ENCODE results near the gene STK31.

The STK31 gene

GRCh38 chr7:23746629-23747028 is 36.6 kb downstream of the STK31 start:
- TF ChIP-seq GATA2 (IDR thresholded peaks at IDR 0.05; ENCODE audit: low read depth, low read length) (no peak), GATA3 (IDR thresholded peaks at IDR 0.05; ENCODE audit: low read depth, low read length) (no peak)

GRCh38 chr7:23751852-23752251 is 41.8 kb downstream of the STK31 start:
- TF ChIP-seq GATA3 (IDR thresholded peaks at IDR 0.05; ENCODE audit: low read depth, low read length) (no peak), GATA2 (IDR thresholded peaks at IDR 0.05; ENCODE audit: low read depth, low read length) (no peak)

- TF ChIP-seq GATA2 (IDR thresholded peaks at IDR 0.05; ENCODE audit: low read depth, low read length), result no peak
- no peak for TF ChIP-seq GATA3 (IDR thresholded peaks at IDR 0.05; ENCODE audit: low read depth, low read length)
Observed at GRCh38 chr7:23759671-23760391, 49.8 kb downstream of the STK31 start.

- TF ChIP-seq GATA2 (IDR thresholded peaks at IDR 0.05; ENCODE audit: low read depth, low read length) (no peak), GATA3 (IDR thresholded peaks at IDR 0.05; ENCODE audit: low read depth, low read length) (no peak)
Observed at GRCh38 chr7:23765943-23766342, 55.9 kb downstream of the STK31 start.

GRCh38 chr7:23767514-23767913 is 57.5 kb downstream of the STK31 start:
- TF ChIP-seq GATA3 (IDR thresholded peaks at IDR 0.05; ENCODE audit: low read depth, low read length) (no peak), GATA2 (IDR thresholded peaks at IDR 0.05; ENCODE audit: low read depth, low read length) (no peak)

- TF ChIP-seq GATA3 (IDR thresholded peaks at IDR 0.05; ENCODE audit: low read depth, low read length), result no peak
- no peak for TF ChIP-seq GATA2 (IDR thresholded peaks at IDR 0.05; ENCODE audit: low read depth, low read length)
Observed at GRCh38 chr7:23768022-23768421, 58.0 kb downstream of the STK31 start.

GRCh38 chr7:23783115-23783514 is 73.1 kb downstream of the STK31 start:
- TF ChIP-seq GATA2 (IDR thresholded peaks at IDR 0.05; ENCODE audit: low read depth, low read length), result no peak
- no peak for TF ChIP-seq GATA3 (IDR thresholded peaks at IDR 0.05; ENCODE audit: low read depth, low read length)

- TF ChIP-seq GATA3 (IDR thresholded peaks at IDR 0.05; ENCODE audit: low read depth, low read length) (no peak), GATA2 (IDR thresholded peaks at IDR 0.05; ENCODE audit: low read depth, low read length) (no peak)
Observed at GRCh38 chr7:23787272-23787671, 77.3 kb downstream of the STK31 start.

- TF ChIP-seq GATA2 (IDR thresholded peaks at IDR 0.05; ENCODE audit: low read depth, low read length) (no peak), GATA3 (IDR thresholded peaks at IDR 0.05; ENCODE audit: low read depth, low read length) (no peak)
Observed at GRCh38 chr7:23788843-23789242, 78.8 kb downstream of the STK31 start.

GRCh38 chr7:23791721-23792120 is 81.7 kb downstream of the STK31 start:
- TF ChIP-seq GATA3 (IDR thresholded peaks at IDR 0.05; ENCODE audit: low read depth, low read length), result no peak
- TF ChIP-seq GATA2 (IDR thresholded peaks at IDR 0.05; ENCODE audit: low read depth, low read length), result no peak

- TF ChIP-seq GATA3 (IDR thresholded peaks at IDR 0.05; ENCODE audit: low read depth, low read length) (no peak), GATA2 (IDR thresholded peaks at IDR 0.05; ENCODE audit: low read depth, low read length) (no peak)
Observed at GRCh38 chr7:23802720-23803397, 92.8 kb downstream of the STK31 start.

- TF ChIP-seq GATA3 (IDR thresholded peaks at IDR 0.05; ENCODE audit: low read depth, low read length), result no peak
- TF ChIP-seq GATA2 (IDR thresholded peaks at IDR 0.05; ENCODE audit: low read depth, low read length), result no peak
Observed at GRCh38 chr7:23804707-23805106, 94.7 kb downstream of the STK31 start.

GRCh38 chr7:23808421-23808820 is 98.4 kb downstream of the STK31 start:
- TF ChIP-seq GATA3 (IDR thresholded peaks at IDR 0.05; ENCODE audit: low read depth, low read length), result no peak
- TF ChIP-seq GATA2 (IDR thresholded peaks at IDR 0.05; ENCODE audit: low read depth, low read length), result no peak

- TF ChIP-seq GATA3 (IDR thresholded peaks at IDR 0.05; ENCODE audit: low read depth, low read length) (no peak), GATA2 (IDR thresholded peaks at IDR 0.05; ENCODE audit: low read depth, low read length) (no peak)
Observed at GRCh38 chr7:23810099-23810498, 100.1 kb downstream of the STK31 start.

GRCh38 chr7:23811540-23811939 is 101.5 kb downstream of the STK31 start:
- TF ChIP-seq GATA2 (IDR thresholded peaks at IDR 0.05; ENCODE audit: low read depth, low read length), result no peak
- TF ChIP-seq GATA3 (IDR thresholded peaks at IDR 0.05; ENCODE audit: low read depth, low read length), result no peak
